GM19351 (cell line): ENCODE data around the gene GNG10.
"Not testable (repeated sequence)": the region's sequence is repeated elsewhere in the genome, so short reads cannot be mapped to it uniquely, and the experiment has no call there.

Experiments
- ATAC-seq: cut with Tn5 transposase; IDR thresholded peaks from one replicate; pipeline ENCODE4 v1.9.1; 2021; ENCODE audit warnings: mild to moderate bottlenecking, moderate library complexity; ENCODE audit not compliant: unreplicated experiment

GNG10 gene

DNA sequence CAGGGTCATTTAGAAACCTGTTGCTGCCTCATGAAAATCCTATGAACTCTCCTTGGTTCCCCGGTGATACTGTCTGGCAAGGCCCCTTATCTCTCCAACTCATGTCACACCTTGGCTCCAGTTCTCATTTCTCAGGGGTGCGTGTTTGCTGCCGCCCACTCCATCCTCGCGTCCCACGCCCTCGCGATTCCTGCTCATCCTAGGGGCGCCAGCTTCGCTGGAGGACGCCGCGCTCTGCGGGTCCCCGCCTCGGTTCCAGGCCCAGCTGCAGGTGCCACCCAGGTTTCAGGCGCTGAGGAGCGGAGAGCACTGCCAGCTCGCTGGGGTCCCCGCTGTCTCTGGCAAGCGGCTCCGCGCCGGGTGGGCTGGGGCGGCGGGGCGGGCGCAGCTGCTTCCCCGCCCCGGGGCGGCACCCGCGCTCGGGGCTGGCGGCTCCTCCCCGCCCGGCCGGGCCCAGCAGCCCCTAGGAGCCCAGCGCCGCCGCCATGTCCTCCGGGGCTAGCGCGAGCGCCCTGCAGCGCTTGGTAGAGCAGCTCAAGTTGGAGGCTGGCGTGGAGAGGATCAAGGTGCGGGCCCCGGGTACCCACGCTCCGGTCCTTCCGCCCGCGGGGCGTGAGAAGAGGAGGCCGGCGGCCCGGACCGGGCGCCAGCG is at the start of gene GNG10:
TSS of gene GNG10 (plus strand) at position 456 of the 652 bp plus-strand sequence. CDS start at position 486, 30 bp downstream.
- peak; percentile 83 for ATAC-seq

DNA sequence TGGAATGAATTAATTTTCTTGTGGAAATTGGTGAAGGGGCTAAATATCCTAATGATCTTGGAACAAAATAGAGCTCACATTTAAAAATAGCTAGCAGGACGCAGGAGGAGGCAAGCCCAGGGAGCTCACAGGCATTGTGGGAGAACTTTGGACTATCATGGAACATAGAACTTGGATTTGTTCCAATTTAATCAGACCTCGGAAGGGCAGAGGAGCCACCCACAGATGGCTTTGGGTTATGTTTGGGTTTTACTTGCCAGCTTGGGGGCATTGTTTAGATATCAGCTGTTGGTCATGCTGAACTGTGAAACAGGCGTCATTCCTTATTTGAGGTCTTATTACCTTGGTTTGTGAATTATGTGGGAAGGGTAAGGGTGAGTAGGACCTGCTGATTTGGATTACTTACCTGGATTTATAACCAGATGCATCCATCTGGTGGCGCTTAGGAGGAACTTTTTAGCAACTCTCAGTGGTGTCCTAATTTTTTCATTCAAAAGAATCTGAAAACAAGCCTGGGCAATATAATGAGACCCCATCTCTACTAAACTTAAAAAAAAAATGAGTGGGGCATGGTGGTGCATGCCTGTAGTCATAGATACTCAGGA is 47.9 kb upstream of the GNG10 start:
- ATAC-seq = no peak

DNA sequence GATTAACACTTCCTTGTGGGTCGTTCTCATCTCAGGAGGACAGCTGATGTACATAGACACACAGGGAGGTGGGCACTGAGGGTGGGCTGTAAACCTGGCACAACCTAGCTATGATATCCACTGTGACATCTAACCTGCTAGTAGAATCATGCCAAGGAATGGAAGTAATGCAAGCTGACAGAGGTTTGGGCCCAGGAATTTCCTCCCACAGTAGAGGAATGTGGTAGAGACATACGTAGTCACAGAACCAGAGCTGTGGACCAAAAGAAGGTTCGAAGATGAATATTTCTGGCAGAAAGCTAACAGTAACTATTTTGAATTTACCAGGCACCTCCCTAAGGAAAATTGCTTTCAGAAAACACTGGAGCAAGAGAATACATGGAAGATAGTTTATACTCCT is 45.5 kb upstream of the GNG10 start:
- no peak for ATAC-seq

DNA sequence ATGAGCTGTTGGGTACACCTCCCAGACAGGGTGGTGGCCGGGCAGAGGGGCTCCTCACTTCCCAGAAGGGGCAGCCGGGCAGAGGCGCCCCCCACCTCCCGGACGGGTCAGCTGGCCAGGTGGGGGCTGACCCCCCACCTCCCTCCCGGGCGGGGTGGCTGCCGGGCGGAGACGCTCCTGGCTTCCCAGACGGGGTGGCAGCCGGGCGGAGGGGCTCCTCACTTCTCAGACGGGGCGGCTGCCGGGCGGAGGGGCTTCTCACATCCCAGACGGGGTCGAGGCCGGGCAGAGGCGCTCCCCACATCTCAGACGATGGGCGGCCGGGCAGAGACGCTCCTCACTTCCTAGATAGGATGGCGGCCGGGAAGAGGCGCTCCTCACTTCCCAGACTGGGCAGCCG is 44.1 kb upstream of the GNG10 start:
- not testable (repeated sequence) for ATAC-seq

DNA sequence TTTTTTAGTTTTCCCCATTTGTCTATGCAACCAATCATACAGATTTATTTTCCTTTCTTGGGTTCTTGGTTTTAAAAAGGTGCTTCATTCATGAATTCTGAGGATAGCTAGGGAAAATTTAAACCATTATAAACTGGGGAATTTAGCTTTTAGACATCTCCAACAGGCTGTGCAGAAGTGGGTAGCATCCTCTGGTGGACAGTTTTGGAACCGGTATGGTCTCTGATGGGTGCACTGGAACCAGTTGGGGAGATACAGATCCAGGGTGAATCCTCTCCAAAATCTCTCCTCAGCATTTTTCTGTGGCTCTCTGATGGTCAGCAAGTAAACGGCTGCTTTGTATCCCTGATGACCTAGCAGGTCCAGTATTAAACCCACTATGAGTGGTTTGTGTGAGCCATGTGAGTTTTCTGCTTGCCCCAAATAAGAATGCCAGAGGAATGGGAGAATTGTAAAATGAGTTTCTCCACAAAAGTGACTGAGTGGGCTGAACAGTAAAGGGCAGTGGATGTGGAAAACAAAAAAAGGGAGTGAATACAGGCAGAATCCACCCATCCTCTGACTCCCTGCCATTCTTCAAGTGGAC is 39.4 kb upstream of the GNG10 start:
- peak; percentile 63 for ATAC-seq

DNA sequence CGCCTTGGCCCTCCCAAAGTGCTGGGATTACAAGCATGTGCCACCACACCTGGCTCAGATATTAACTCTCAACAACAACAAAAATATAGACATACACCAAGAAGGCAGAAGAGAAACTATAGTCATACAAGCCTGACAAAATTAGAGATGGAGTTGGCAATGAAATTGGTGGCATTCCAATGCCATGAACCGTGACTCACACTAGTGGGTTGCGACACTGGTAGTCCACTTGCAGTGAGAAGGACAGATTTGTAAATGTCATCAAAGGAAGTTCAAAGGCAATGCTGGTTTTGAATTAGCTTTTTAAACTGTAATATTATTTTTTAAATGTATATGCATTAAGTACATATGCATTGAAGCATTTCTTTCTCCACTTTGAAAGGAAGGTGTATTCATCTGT is 38.8 kb upstream of the GNG10 start:
- no peak for ATAC-seq

DNA sequence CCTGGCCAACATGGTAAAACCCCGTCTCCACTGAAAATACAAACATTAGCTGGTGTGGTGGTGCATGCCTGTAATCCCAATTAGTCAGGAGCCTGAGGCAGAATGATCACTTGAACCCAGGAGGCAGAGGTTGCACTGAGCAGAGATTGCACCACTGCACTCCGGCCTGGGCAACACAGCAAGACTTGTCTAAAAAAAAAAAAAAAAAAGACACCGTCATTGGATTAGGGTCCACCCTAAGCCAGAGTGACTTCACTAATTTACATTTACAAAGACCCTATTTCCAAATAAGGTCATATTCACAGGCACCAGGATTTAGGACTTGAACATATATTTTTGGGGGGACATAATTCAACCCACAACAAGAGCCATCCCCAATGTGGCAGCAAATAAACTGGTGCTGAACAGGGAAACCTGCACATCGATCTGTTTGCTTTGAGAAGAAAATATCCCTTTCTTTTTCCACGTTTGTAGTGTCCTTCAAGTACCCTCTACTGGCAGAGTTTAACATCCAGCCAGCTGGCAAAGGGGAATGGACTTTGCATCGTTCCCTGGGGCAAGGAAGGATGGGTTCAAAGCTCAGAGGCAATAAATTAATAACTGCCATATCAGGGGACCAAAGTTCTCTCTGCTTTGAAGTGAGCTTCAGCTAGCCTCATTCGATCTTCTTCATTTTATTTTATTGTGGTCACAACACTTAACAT is 34.0 kb upstream of the GNG10 start:
- no peak for ATAC-seq

DNA sequence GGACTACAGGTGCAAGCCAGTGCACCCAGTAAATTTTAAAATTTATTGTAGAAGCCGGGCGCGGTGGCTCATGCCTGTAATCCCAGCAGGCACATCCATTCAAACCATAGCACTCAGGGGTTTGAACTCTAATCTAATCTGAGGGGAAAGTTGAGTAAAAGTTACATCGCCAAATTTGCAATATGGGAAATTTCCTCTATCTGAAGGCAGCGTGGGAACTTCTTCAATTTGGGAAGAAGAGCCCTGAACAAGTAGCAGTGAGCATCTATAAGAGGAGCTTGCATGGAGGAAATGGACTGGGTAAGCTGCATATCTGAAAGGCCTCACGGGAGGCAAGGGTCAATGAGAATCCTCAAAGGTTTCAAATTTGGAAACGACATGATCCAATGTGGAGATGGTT is 33.0 kb upstream of the GNG10 start:
- ATAC-seq = no peak

DNA sequence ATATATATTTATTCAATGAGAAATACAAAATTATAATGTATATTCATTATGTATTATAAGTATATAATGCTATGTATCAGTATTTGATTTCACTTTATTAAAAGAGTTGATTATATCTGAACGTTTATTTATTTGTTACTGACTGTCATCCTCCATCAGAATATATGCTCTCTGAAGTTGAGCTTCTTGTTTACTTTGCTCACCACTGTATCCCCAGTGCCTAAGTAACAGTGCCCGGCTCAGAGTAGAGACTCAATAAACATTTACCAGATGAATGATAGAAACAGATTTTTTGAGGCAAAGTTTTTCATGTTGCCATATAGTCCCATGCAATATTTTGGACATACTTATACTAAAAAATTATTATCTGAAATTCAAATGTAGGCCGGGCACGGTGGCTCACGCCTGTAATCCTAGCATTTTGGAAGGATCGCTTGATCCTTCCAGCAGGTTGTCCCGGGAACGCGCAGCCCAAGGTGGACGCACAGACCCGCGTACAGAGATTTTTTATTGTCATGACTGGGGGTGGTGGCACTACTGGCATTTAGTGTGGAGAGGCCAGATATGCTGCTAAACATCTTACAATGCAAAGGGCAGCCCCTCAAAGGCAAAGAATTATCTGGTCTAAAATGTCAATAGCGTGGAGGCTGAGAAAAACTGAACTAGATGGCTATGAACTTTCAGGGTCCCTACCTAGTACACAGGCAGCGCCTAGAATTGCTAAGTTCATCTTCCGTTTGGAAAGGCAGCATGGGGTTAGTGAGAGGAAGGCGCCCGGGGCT is 31.0 kb upstream of the GNG10 start:
- peak; percentile 26 for ATAC-seq

DNA sequence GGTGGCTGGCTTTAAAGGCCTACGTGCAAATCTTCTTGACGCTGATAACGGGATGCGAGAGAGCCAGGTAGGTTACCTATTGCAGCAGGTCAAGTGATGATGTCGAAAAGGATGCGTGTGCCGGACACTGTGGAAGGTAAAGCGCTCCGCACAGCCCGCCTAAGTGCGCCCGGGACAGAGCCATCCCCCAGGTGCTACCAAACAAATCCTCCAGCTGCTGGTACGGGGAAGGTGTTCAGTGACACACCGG is 30.5 kb upstream of the GNG10 start:
- ATAC-seq = no peak

DNA sequence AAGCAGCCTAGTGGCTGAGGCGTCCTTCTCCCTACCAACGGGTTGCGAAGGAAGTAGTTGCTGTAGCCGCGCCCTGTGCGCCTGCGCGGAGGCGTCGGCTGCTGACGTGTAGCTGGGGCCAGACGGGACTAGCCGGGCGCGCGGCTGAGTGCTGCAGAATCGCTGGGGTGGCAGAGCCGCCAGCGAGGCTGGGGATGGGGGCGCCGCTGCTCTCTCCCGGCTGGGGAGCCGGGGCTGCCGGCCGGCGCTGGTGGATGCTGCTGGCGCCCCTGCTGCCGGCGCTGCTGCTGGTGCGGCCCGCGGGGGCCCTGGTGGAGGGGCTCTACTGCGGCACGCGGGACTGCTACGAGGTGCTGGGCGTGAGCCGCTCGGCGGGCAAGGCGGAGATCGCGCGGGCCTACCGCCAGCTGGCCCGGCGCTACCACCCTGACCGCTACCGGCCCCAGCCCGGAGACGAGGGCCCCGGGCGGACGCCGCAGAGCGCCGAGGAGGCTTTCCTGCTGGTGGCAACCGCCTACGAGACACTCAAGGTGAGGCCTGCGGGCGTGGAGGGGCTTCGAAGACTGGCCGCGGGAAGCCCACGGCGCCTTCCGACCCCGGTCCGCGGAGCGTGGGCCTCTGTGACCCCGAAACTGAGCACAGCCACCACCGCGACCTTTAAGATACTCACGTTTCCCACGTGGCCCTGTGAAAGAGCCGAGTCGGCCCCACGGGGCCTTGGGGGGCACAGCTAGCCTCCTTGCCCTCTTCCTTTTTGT is 30.0 kb upstream of the GNG10 start, which contains the start of gene DNAJC25:
TSS of gene DNAJC25 (plus strand) at position 121 of the 758 bp plus-strand sequence. CDS start at position 195, 74 bp downstream.
- peak; percentile 96 for ATAC-seq

DNA sequence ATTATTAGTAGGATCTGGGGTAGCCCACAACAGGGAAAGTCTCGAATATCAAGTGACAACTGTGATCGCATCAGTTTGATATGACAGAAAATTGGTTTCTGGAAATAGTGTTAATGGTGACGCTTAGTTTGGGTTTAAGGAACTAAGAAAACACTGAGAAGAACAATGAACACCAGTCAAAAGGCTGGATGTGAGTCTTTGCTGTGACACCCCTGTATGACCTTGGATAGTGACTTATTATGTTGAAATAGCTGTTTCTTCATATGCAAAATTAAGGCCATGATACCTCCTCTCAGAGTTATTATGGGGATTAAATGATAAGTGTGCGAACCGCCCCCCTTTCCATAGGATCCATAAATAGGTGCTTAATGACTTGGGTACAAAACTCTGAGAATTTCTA is 29.3 kb upstream of the GNG10 start:
- ATAC-seq = no peak

DNA sequence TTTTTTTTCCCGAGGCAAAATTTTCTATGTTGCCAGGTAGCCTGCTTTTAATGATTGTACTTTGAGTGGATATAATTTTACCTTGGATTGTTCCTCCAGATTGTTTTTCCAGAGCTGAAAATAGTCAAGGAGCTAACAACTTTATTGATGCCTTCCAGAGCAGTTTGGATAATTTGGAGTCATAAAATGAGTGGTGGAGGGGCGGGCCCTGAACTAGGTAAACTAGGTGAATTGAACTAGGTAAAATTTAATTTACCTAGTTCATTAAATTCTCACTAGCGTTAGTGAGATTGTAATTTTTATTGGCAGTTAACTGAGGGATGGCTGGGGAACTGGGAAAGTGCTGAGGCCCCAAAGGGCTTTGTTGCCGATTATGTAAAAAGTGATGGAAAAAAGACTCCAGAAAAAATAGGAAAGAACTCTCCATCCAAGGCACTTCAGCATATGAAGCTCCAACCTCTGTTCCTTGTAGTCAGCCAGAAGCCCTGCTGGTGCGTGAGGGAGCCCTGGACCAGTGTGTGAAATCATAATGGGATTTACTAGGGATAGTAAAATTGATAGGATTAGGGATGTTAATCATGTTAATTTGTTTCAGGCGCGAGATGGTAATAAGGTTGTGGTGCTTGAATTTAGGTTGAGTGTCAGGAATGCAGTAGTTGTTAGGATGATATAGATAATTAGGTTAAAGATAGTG is 28.6 kb upstream of the GNG10 start:
- no peak for ATAC-seq

DNA sequence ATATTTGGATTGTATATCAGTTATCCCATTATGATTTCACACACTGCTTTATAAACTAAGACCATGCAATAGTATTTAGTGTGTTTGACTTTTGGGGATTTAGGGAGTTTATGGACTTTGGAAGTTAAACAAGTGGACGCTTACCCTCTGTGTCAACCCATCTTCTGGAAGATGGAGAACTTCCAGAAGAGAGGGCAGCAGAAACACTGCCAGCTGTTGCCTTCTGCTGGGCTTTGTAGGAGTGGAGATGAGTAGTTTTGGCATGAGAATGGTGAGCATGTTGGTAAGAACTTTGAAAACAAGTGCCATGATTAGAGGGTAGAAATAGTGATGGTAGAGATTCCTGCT is 28.0 kb upstream of the GNG10 start:
- no peak for ATAC-seq

DNA sequence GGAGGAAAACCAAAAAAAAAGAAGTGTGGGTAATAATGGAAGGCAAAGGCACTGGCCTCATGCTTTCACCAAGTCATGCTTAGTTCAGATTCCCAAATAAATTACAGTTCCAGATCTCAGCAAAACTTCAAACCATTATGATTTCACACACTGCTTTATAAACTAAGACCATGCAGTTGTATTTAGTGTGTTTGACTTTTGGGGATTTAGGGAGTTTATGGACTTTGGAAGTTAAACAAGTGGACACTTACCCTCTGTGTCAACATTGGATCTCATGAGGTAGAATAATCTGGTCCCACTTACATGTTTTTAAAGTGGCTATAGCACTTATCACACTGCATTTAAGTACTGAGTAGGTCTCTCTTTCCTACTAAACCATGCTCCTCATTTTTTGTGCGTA is 26.5 kb upstream of the GNG10 start:
- no peak for ATAC-seq

DNA sequence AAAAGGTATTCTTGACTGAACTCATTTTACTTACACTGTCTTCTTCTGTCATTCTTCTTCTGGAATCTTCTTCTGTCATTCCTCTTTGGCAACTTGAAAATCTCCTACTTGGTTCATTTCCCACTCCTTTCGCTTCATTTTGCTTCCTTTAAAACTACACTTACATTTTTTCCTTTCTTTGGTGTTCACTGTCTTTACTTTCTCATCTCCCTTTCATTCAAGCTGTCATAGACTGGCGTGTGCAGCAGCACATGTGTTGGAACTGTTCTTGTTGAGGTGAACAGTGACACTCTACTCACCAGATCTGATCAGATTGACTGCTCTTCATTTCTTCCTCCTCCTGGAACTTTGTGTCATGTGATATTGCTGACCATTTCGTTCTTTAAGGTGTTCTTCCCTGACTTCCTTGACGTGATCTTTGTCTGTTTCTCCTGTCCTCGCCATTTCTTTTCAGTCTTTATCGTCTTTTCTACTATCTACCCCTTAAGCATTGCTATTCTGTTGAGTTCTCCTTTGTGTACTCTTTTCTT is 23.9 kb upstream of the GNG10 start:
- ATAC-seq = no peak

DNA sequence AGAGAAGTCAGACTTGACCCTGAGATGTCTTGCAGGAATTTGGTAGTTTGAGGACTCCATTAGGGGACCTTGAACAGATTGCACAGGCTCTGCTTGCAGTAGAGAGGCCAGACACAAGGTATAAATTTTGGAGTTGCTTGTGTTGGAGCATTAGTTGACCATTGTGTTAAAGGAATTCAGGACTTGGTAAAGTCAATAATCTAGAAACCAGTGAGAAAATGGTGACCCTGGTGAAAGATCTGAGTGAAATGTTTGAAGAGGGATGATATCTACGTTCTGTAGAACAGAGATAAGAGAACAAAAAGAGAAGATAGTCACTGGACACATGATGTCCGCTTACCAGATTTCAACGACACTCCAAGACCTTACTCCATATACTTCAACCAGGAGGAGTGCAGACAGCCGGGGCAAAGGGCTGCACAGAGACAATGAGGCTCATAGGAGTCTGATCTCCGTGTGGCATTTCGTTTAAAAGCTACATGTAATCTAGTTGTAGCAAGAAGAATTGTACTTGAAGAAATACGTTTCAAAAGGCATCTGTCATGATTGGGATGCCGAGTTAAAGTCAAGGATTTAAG is 17.1 kb upstream of the GNG10 start:
- ATAC-seq = no peak

DNA sequence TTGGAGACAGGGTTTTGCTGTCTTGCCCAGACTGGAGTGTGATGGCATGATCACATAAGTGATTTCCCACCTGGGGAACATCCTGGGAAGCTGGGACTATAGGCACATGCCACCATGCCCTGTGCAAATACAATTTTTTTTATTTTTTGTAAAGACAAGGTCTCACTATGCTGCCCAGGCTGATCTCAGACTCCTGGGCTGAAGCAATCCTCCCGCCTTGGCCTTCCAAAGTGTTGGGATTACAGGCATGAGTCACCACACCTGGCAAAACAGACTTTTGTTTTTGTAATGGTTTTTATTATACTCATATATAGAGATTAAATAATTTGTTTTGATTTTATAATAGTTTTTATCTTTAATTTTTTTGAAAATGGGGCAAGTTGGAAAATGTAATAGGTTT is 15.6 kb upstream of the GNG10 start:
- ATAC-seq = no peak

DNA sequence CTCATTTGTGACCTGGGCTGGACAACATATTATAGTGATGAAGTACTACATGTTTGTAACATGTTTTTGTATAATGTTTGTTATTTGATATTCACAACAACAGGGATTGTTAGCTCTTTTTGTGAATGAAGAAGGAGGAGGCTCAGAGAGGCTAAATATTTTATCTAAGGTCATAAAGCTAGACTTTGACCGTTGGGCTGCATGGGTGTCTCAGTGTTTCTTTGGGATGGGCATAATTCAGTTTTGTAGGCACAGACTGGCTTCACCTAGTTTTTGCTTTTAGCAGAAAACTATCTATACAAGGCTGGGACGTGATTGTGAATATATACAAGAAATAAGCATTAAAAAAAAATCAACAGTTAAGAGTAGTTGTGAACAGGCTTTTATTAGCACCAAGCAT is 15.0 kb upstream of the GNG10 start:
- no peak for ATAC-seq

DNA sequence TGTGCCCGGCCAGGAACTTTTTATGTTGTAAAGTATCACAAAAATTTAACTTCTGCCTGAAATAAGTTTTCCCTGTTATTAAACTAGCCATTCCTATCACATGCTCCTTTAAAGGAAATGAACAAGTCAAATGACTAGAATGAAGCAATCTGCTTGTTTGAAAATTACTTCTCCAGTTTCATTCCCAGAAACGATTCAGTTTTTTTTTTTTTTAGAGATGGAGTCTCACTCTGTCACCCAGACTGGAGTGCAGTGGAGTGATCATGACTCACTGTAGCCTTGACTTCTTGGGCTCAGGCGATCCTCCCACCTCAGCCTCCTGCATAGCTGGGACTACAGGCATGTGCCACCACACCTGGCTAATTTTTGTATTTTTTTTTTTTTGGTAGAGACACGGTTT is 13.3 kb upstream of the GNG10 start:
- ATAC-seq = no peak
